Measurements from ENCODE around the gene TMEM63B. TPM values are rescaled to one million over a fixed set of nuclear protein-coding genes. Genes with fewer than 3 reads are reported as not detected.

The TMEM63B gene
- polyA plus RNA-seq, 3 donors, result 1.3 to 25.7 (median 1.9) TPM

DNA sequence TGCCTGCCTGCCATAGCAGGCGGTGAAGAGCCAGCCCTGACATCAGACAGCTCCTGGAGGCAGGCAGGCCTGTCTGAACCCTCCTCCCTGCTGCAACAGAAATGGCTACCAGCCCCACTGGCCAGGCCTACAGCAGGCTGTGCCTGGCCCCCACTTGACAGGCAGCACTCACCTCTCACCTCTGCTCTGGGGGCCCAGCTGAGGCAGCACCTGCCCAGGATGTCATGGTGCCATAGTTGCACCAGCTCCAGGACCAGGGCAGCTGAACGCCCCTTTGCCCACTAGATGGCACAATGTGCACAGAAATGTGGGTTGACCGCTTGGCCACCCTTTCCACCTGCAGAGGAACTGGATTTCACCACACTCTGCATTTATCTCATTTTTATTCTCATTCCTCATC lies 30.7 kb upstream of the TMEM63B start:
- Histone ChIP-seq H4K20me1 (ENCODE audit: insufficient read depth, low read length) (peaks cover 3% of the 10 kb centered on the region), H3K27ac (ENCODE audit: low read depth in 1 of 2, low read length in 2 of 2) (no peak overlapping the region), H2AFZ (ENCODE audit: insufficient read depth, low read depth, low read length, poor library complexity, severe bottlenecking) (no peak overlapping the region), H3K79me2 (ENCODE audit: insufficient read depth, low read length) (no peaks in the 10 kb centered on the region), H3K4me2 (replicated peaks; ENCODE audit: extremely low read depth, low read length, poor library complexity, severe bottlenecking) (no peak overlapping the region), H3K9ac (ENCODE audit: insufficient read depth, low read length, poor library complexity, severe bottlenecking) (no peak overlapping the region), H3K36me3 (replicated peaks in 1 of 2; ENCODE audit: control insufficient read depth in 1 of 2, insufficient read depth in 2 of 2, low read length in 2 of 2) (peaks cover 3 to 14% of the 10 kb centered on the region in 2 donors), H3K9me3 (replicated peaks in 1 of 2; ENCODE audit: control insufficient read depth in 1 of 2, insufficient read depth in 1 of 2, low read length in 2 of 2) (no peaks in the 10 kb centered on the region), H3K4me3 (replicated peaks in 1 of 3; ENCODE audit: low read depth in 2 of 3, low read length in 3 of 3) (no peak overlapping the region), H3K4me1 (ENCODE audit: control insufficient read depth in 1 of 2, insufficient read depth in 2 of 2, low read length in 2 of 2) (no peaks in the 10 kb centered on the region), H3K27me3 (ENCODE audit: control insufficient read depth in 2 of 2, insufficient read depth in 2 of 2, low read length in 2 of 2) (no peaks in the 10 kb centered on the region)
- Mint-ChIP-seq H3K36me3 (peaks cover 12 to 30% of the 10 kb centered on the region in 2 donors), H3K27me3 (ENCODE audit: low read depth in 3 of 3) (peaks cover 0 to 1% (median 0%) of the 10 kb centered on the region in 3 donors), H3K27ac (peak overlapping the region in 1 of 7 donors; percentile 63), H3K9me3 (no peaks in the 10 kb centered on the region), H3K4me3 (no peak overlapping the region), H3K4me1 (no peaks in the 10 kb centered on the region)
- WGBS (ENCODE audit: insufficient coverage), result 42% methylated on average over 3 of the region's 3 CpGs
- TF ChIP-seq, protein P1, sequence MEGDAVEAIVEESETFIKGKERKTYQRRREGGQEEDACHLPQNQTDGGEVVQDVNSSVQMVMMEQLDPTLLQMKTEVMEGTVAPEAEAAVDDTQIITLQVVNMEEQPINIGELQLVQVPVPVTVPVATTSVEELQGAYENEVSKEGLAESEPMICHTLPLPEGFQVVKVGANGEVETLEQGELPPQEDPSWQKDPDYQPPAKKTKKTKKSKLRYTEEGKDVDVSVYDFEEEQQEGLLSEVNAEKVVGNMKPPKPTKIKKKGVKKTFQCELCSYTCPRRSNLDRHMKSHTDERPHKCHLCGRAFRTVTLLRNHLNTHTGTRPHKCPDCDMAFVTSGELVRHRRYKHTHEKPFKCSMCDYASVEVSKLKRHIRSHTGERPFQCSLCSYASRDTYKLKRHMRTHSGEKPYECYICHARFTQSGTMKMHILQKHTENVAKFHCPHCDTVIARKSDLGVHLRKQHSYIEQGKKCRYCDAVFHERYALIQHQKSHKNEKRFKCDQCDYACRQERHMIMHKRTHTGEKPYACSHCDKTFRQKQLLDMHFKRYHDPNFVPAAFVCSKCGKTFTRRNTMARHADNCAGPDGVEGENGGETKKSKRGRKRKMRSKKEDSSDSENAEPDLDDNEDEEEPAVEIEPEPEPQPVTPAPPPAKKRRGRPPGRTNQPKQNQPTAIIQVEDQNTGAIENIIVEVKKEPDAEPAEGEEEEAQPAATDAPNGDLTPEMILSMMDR (IDR thresholded peaks at IDR 0.05), result peak; percentile 80
- intact Hi-C loops (cut with micrococcal nuclease), result loop anchor here (2.0 to 5.0 kb wide), 3 partner anchors 54 to 236 kb away; partner anchors contain the start of gene SLC35B2 (in 1 of the 2)
- DNase-seq, result peak; percentile 64 to 75 (median 75)

DNA sequence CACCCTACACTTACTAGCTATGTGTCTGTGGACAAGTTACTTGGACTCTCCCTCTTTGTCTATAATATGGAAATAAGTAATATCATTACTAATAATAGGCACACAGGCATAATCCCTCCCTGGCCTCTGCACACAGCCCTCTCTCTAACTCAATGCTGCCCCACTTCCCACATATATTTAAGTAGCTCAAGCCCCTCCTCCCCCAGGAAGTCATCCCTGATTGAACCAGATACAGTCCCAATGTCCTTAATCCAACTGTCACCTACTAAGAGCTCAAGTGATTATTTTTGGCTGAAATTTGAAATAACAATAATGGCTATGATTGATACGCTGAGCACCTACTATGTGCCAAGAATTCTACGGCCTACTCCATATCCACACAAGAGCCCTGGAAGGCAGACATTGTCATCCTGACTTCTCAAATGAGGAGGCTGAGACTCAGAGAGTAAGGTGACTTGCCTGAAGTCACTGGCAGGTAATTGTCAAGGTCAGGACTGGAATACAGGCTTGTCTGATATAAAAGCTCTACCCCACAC lies 29.5 kb upstream of the TMEM63B start:
- Histone ChIP-seq H3K4me2 (replicated peaks; ENCODE audit: extremely low read depth, low read length, poor library complexity, severe bottlenecking) (no peak overlapping the region), H3K4me1 (ENCODE audit: control insufficient read depth in 1 of 2, insufficient read depth in 2 of 2, low read length in 2 of 2) (no peaks in the 10 kb centered on the region), H3K9me3 (replicated peaks in 1 of 2; ENCODE audit: control insufficient read depth in 1 of 2, insufficient read depth in 1 of 2, low read length in 2 of 2) (no peaks in the 10 kb centered on the region), H3K27ac (ENCODE audit: low read depth in 1 of 2, low read length in 2 of 2) (no peak overlapping the region), H3K4me3 (replicated peaks in 1 of 3; ENCODE audit: low read depth in 2 of 3, low read length in 3 of 3) (no peak overlapping the region), H3K27me3 (ENCODE audit: control insufficient read depth in 2 of 2, insufficient read depth in 2 of 2, low read length in 2 of 2) (no peaks in the 10 kb centered on the region), H3K79me2 (ENCODE audit: insufficient read depth, low read length) (no peaks in the 10 kb centered on the region), H2AFZ (ENCODE audit: insufficient read depth, low read depth, low read length, poor library complexity, severe bottlenecking) (no peak overlapping the region), H4K20me1 (ENCODE audit: insufficient read depth, low read length) (peaks cover 3% of the 10 kb centered on the region), H3K9ac (ENCODE audit: insufficient read depth, low read length, poor library complexity, severe bottlenecking) (no peak overlapping the region), H3K36me3 (replicated peaks in 1 of 2; ENCODE audit: control insufficient read depth in 1 of 2, insufficient read depth in 2 of 2, low read length in 2 of 2) (peaks cover 3 to 14% of the 10 kb centered on the region in 2 donors)
- Mint-ChIP-seq H3K4me3 (no peak overlapping the region), H3K4me1 (no peaks in the 10 kb centered on the region), H3K9me3 (no peaks in the 10 kb centered on the region), H3K27me3 (ENCODE audit: low read depth in 3 of 3) (peaks cover 0 to 2% (median 0%) of the 10 kb centered on the region in 3 donors), H3K27ac (peak overlapping the region in 1 of 7 donors; percentile 17), H3K36me3 (peaks cover 15 to 30% of the 10 kb centered on the region in 2 donors)
- TF ChIP-seq, protein P1 (IDR thresholded peaks at IDR 0.05), result no peak
- intact Hi-C loops (cut with micrococcal nuclease), result loop anchor here (2.0 to 5.0 kb wide), 3 partner anchors 53 to 234 kb away; partner anchors contain the start of gene SLC35B2 (in 1 of the 2)
- no peak for DNase-seq
- WGBS (ENCODE audit: insufficient coverage), result no CpG with 5 or more reads among the region's 2 CpGs
